Measurements from ENCODE around the gene NRM. TPM values are rescaled to one million over a fixed set of nuclear protein-coding genes. Genes with fewer than 3 reads are reported as not detected.

NRM gene
- total RNA-seq, 1 donor from 2014 or later = 3.7 TPM

DNA sequence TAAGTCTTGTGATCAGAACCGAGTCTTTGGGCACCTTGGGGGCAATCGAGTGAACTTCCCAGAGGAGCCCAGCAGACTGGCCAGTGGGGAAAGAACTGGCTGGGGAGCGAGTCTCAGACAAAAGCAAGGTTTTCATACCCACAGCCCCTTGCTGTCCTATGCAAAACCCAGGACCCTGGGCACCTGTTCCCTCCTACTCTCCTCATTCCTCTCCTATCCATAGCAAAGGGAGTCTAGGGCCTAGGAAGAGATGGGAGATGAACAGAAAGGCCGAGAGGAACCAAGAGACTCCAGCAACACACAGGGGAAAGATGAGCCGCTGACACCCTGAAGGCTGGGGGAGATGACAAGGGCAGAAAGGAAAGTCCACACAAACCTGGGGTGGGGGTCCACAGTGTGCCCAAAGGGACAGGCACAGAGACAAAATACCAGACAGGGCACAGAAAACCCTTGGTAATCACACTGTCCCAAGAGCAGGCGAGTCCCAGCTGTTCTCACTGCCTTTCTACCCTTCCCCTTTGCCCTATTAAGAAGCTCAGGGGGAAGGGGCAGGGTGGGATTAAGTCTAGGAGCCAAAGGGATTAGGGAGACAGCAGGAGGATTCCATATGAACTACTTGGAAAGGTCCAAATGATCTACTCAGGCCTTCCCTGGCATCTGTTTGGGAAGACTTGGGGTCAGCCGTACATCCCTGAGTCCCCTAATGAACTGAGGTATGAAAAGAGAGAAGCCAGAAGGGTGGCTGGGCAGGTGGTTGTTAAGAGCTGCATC lies 10.8 kb downstream of the NRM start:
- peak overlapping the region; percentile 83 for H3K4me3 ChIP-seq

DNA sequence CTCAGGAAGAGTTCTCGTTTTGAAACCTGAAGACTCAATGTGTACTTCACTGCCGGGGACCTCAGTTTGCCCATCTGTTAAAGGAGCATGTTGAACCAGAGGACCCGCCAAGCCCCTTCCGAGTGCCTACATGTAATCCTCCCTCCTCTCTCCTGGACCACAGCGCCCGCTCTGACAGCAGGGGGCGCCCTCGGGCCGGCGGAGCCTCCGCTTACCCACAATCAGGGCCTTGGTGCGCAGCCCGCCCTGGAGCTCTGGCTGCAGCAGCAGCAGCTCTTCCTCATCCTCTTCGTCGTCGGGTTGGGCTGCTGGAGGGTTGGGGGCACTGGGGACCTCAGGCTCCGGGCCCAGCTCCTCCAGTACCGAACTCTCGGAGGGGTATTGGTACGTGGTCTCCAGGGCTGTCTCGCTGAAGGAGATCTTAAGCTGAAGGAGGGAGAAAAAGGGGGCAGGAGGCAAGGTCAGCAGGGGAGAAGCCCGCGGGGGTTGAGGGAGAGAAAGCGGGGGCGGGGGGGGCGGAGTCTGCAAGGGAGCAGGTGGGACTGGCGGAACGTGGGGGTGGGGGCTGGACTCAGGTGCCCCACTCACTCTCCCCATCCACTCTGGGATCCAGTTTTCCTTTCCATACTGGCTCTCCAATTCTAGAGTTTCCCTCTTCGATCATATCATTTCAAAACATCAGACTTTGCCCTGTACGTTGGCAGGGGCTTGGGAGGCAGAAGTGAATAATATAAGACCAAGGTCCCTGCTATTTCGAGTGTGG lies 11.6 kb downstream of the NRM start:
- intact Hi-C loops (cut with micrococcal nuclease) = loop anchor here (2.0 kb wide), 1 partner anchor 44 kb away; no protein-coding TSS in a partner anchor
- Histone ChIP-seq H3K9me3 (replicated peaks) (no peaks in the 10 kb centered on the region), H3K4me1 (peaks cover 57% of the 10 kb centered on the region), H3K27ac (replicated peaks) (peak overlapping the region; percentile 43), H3K4me3 (peak overlapping the region; percentile 83), H3K36me3 (peaks cover 44% of the 10 kb centered on the region), H3K27me3 (ENCODE audit: low read depth) (no peaks in the 10 kb centered on the region)
- peak; percentile 88 for DNase-seq
- peak; percentile 98 for TF ChIP-seq CTCF (IDR thresholded peaks at IDR 0.05; ENCODE audit: borderline replicate concordance)

More for the DNA sequence above, 10.8 kb downstream of the NRM start:
- TF ChIP-seq CTCF (IDR thresholded peaks at IDR 0.05; ENCODE audit: borderline replicate concordance) = no peak
- intact Hi-C loops (cut with micrococcal nuclease) = loop anchor here (2.0 kb wide), 1 partner anchor 43 kb away; no protein-coding TSS in a partner anchor
- Histone ChIP-seq H3K27ac (replicated peaks) (peak overlapping the region; percentile 43), H3K9me3 (replicated peaks) (no peaks in the 10 kb centered on the region), H3K27me3 (ENCODE audit: low read depth) (no peaks in the 10 kb centered on the region), H3K4me1 (peaks cover 65% of the 10 kb centered on the region), H3K36me3 (peaks cover 44% of the 10 kb centered on the region)
- no peak for DNase-seq

- Histone ChIP-seq H3K36me3 (peaks cover 44% of the 10 kb centered on the region), H3K4me3 (no peak overlapping the region), H3K9me3 (replicated peaks) (no peaks in the 10 kb centered on the region), H3K4me1 (peaks cover 47% of the 10 kb centered on the region), H3K27ac (replicated peaks) (no peak overlapping the region), H3K27me3 (ENCODE audit: low read depth) (no peaks in the 10 kb centered on the region)
- no peak for DNase-seq
- intact Hi-C loops (cut with micrococcal nuclease) = no loop called here
- TF ChIP-seq CTCF (IDR thresholded peaks at IDR 0.05; ENCODE audit: borderline replicate concordance) = no peak
Observed at GRCh38 chr6:30676660-30677285, 14.0 kb downstream of the NRM start.

GRCh38 chr6:30672445-30673253 lies 18.1 kb downstream of the NRM start, which contains the start of gene DHX16:
TSS of gene DHX16 (minus strand) at chr6:30673006. CDS start at chr6:30672841, 165 bp downstream.
- no peaks in the 10 kb centered on the region for H3K9me3 ChIP-seq (replicated peaks)
- DNase-seq = peak; percentile 96
- peak within 1 kb of the TSS; percentile 87 for H3K27ac ChIP-seq (replicated peaks)
- no peaks in the 10 kb centered on the region for H3K27me3 ChIP-seq (ENCODE audit: low read depth)
- peaks cover 25% of the 10 kb centered on the region for H3K4me1 ChIP-seq
- TF ChIP-seq CTCF (IDR thresholded peaks at IDR 0.05; ENCODE audit: borderline replicate concordance) = peak; percentile 93
- peaks cover 53% of the 10 kb centered on the region for H3K36me3 ChIP-seq
- intact Hi-C loops (cut with micrococcal nuclease) = no loop called here
- H3K4me3 ChIP-seq = peak within 1 kb of the TSS; percentile 89
